ENCODE results near the gene CWH43.

Gene CWH43

GRCh38 chr4:48958582-48958981 lies 27.5 kb upstream of the CWH43 start:
- no peaks in the 10 kb centered on the region for H3K36me3 ChIP-seq
- no peak overlapping the region for H3K27ac ChIP-seq
- H3K4me3 ChIP-seq (ENCODE audit: low read depth, low read length), result no peak overlapping the region
- H3K9me3 ChIP-seq (ENCODE audit: severe bottlenecking), result no peaks in the 10 kb centered on the region
- no peaks in the 10 kb centered on the region for H3K27me3 ChIP-seq (ENCODE audit: insufficient read depth, low read depth, severe bottlenecking)
- DNase-seq, result no peak
- no peak for TF ChIP-seq CTCF (IDR thresholded peaks at IDR 0.05; ENCODE audit: low read depth, low read length)

- no peaks in the 10 kb centered on the region for H3K27me3 ChIP-seq (ENCODE audit: insufficient read depth, low read depth, severe bottlenecking)
- no peak overlapping the region for H3K27ac ChIP-seq
- H3K9me3 ChIP-seq (ENCODE audit: severe bottlenecking), result no peaks in the 10 kb centered on the region
- H3K4me3 ChIP-seq (ENCODE audit: low read depth, low read length), result no peak overlapping the region
- no peaks in the 10 kb centered on the region for H3K36me3 ChIP-seq
- TF ChIP-seq CTCF (IDR thresholded peaks at IDR 0.05; ENCODE audit: low read depth, low read length), result no peak
- no peak for DNase-seq
These were observed 25.0 kb upstream of the CWH43 start for GRCh38 chr4:48960988-48961635.

- H3K36me3 ChIP-seq, result no peaks in the 10 kb centered on the region
- H3K27ac ChIP-seq, result no peak overlapping the region
- H3K9me3 ChIP-seq (ENCODE audit: severe bottlenecking), result no peaks in the 10 kb centered on the region
- no peak for TF ChIP-seq CTCF (IDR thresholded peaks at IDR 0.05; ENCODE audit: low read depth, low read length)
- no peak for DNase-seq
- no peak overlapping the region for H3K4me3 ChIP-seq (ENCODE audit: low read depth, low read length)
- H3K27me3 ChIP-seq (ENCODE audit: insufficient read depth, low read depth, severe bottlenecking), result no peaks in the 10 kb centered on the region
These were observed 23.4 kb upstream of the CWH43 start for GRCh38 chr4:48962636-48963035.

DNA sequence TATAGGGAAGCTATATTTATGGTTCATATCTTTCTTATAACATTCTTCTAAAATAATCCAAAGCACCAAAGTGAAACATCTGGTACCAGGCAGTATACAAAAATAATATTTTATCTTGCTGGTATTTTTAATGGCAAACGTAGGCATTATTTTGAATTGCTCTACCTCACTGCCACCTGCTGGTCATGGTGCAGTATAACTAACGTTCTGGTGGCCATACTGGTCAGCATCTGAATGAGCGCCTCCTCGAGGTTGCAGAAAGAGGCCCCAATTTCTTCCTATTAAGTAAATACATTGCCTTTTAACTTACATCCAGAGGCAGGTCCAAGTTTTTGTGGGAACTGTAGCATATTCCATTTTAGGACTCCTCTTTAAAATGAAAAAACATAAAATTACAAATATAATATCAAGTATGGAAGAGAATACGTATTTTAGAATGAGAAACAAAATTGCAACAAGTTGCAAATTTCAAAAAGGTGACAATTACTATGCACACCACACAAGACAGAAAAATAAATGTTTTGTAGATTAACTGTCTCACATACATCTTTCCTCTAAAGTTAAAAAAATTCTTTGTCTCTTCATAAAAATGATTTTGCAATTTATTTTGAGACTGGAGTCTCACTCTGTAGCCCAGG lies 22.9 kb upstream of the CWH43 start:
- Histone ChIP-seq H3K27ac (no peak overlapping the region), H3K4me3 (ENCODE audit: low read depth, low read length) (no peak overlapping the region), H3K9me3 (ENCODE audit: severe bottlenecking) (no peaks in the 10 kb centered on the region), H3K36me3 (no peaks in the 10 kb centered on the region), H3K27me3 (ENCODE audit: insufficient read depth, low read depth, severe bottlenecking) (no peaks in the 10 kb centered on the region)
- DNase-seq, result peak; percentile 78
- TF ChIP-seq CTCF (IDR thresholded peaks at IDR 0.05; ENCODE audit: low read depth, low read length), result peak; percentile 84

DNA sequence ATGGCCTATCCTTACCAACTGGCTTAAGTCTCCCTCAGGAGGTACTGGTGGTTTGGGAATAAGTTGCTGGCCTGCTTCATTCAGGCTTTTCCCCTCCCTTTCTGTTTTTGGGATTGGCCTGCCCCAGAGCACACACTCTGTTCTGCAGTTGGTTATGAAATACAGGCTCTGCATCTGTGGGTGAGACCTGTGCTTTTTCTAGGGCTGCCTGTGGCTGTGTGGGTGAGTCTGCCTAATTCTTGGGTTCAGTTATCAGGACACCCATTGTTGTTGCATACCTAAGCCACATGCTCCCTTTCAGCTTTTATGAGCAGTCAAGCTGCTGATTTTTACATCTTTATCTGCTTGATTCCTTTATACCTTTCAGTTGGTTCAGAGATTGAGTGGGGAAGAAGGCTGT lies 19.0 kb upstream of the CWH43 start:
- DNase-seq, result no peak
- Histone ChIP-seq H3K4me3 (ENCODE audit: low read depth, low read length) (no peak overlapping the region), H3K27me3 (ENCODE audit: insufficient read depth, low read depth, severe bottlenecking) (no peaks in the 10 kb centered on the region), H3K9me3 (ENCODE audit: severe bottlenecking) (no peaks in the 10 kb centered on the region), H3K36me3 (no peaks in the 10 kb centered on the region), H3K27ac (no peak overlapping the region)
- no peak for TF ChIP-seq CTCF (IDR thresholded peaks at IDR 0.05; ENCODE audit: low read depth, low read length)

- H3K4me3 ChIP-seq (ENCODE audit: low read depth, low read length), result no peak overlapping the region
- H3K36me3 ChIP-seq, result no peaks in the 10 kb centered on the region
- H3K9me3 ChIP-seq (ENCODE audit: severe bottlenecking), result no peaks in the 10 kb centered on the region
- H3K27ac ChIP-seq, result no peak overlapping the region
- DNase-seq, result no peak
- no peak for TF ChIP-seq CTCF (IDR thresholded peaks at IDR 0.05; ENCODE audit: low read depth, low read length)
- H3K27me3 ChIP-seq (ENCODE audit: insufficient read depth, low read depth, severe bottlenecking), result no peaks in the 10 kb centered on the region
These were observed 18.4 kb upstream of the CWH43 start for GRCh38 chr4:48967631-48968030.
